Right ventricle myocardium superior (tissue), 1 donor: ENCODE measurements around the gene TTC7B. TPM values are rescaled to one million over a fixed set of nuclear protein-coding genes. Genes with fewer than 3 reads are reported as not detected.

Experiments used
- ATAC-seq: fragments of 200-7000 bp; cut with Tn5 transposase; one replicate; pipeline ENCODE4 v1.9.1; 2020; ENCODE audit warnings: mild to moderate bottlenecking; ENCODE audit not compliant: poor library complexity
- DNase-seq: peaks from one replicate; pipeline ENCODE4 v3.0.0-alpha.2; 2020
- intact Hi-C: fragments of 100-400 bp; cut with DNase I; formaldehyde crosslinking; loops from one replicate; pipeline ENCODE4 v1.11.2; 2022
- total RNA-seq: library from RNA; stranded (reverse); fragmentation: NEBNext Ultra II Directional; extraction: Animal tissue kit (Norgen Biotek cat#: 25700); gene quantifications from one replicate; pipeline ENCODE4 v1.2.1, GENCODE V29; 2021
- donor health status: DM: no; HTN: yes; CAD: no; lungs with severe emphysema.

The TTC7B gene
- total RNA-seq, 1 donor from 2014 or later = 60.3 TPM

DNA sequence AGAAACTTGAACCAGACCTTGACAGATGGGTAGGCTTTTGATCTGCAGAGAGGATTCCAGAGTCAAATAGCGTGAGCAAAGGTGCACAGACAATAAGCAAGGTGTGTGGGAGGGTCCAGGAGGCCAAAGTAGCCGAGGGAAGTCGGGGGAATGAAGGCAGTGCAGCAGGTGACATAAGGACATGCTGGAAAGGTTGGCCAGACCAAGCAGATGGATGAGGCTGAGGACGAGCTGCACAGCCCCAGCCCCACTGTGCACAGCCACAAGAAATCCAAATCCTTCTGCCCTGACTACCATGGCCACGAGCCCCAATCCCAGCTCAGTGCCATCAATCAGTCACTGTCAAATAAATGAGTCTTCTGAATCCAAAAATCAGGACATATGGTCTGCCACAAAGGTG lies 5.4 kb downstream of the TTC7B start:
- intact Hi-C loops = loop anchor here (10.0 kb wide), 1 partner anchor 416 kb away; the partner anchor contains the start of gene CALM1
- ATAC-seq = no peak
- DNase-seq = no peak

DNA sequence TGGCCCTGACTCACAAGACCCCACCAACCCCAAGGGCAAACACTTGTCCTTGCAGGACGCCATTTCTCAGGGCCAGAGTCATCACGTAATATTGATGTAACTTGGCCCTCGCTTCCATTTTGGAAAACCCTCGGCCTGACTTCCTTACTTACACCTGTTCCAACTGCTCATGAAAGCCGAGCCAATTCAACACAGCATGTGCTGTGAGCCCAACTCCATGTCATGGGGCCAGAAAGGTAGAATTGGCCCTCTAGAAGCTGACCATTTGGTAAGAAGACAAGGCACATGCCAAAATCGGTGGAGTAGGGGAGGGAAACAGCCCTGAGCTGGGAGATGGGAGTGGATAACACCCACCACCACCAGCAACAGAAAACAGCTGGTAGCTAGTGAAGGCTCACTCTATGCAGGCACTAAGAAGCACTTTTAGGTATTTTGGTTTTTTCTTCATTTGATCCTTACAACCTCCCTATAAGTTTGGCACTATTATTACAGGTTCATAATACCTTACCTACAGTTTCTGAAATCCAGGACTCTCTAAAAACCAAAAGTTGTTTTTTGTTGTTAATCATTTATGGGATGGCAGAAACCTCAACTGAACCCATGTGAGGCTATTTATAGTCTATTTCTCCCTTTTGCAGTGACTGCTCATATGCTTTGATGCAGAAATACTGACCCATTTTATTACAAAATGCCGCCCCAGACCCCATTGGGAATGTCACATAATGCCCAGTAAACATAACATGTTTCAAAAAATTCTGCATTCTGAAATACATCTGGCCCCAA lies 6.5 kb downstream of the TTC7B start:
- no peak for ATAC-seq

DNA sequence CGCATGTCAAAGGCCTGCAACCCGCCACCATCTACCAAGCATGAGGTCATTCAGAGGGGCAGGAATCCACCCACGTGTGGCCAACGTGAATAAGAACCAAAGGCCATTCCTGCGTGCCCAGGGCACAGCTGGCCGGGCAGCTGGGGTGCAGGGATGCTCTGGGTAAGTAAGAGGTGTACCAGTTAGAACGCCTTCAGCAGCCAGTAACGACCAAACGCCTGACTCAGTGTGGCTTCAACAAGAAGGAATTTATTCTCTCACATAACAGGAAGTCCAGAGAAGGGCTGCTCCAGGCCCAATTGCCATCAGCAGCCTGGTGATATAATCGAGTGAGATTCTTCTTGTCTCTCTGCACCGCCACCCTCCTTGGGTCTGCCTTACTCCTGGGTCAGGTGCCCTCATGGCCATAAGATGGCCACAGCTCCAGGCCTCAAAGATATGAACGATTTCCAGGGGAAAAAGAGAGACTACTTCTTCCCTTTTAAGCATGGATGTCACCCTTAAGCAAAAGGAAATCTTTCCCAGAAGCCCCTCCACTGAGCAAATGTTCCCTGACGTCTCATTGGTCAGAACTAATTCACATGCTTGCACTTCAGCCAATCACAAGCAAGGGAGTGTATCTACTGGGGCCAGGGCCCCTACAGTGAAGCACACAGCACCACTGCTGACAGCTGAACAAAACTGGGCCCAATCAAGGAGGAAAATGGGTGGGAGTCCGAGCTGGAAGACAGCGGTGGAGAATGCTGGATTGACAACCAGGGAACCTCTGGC lies 7.3 kb downstream of the TTC7B start:
- no peak for ATAC-seq
- intact Hi-C loops = no loop called here
- no peak for DNase-seq

More for the DNA sequence above, 6.5 kb downstream of the TTC7B start:
- no peak for DNase-seq
- intact Hi-C loops = loop anchor here (10.0 kb wide), 1 partner anchor 415 kb away; the partner anchor contains the start of gene CALM1

DNA sequence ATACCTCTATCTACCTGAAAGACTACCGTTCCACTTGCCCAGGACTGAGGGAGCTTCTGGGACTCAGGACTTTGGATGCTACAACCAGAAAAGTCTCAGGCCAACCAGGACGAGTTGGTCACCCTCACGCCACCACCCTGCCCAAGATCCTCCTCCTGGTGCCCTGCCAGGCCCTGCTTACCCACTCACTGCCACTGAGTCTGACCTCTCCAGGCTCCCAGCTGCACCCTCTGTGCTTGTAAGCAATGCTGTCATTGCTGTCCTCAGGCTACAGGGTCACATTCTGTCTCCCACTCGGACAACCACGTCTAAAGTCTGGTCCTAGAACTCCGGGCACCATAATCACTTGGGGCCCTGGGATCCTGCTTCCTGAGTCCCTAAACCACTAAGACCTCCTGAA lies 9.2 kb downstream of the TTC7B start:
- intact Hi-C loops = no loop called here
- ATAC-seq (peak; percentile 18), DNase-seq (no peak)

DNA sequence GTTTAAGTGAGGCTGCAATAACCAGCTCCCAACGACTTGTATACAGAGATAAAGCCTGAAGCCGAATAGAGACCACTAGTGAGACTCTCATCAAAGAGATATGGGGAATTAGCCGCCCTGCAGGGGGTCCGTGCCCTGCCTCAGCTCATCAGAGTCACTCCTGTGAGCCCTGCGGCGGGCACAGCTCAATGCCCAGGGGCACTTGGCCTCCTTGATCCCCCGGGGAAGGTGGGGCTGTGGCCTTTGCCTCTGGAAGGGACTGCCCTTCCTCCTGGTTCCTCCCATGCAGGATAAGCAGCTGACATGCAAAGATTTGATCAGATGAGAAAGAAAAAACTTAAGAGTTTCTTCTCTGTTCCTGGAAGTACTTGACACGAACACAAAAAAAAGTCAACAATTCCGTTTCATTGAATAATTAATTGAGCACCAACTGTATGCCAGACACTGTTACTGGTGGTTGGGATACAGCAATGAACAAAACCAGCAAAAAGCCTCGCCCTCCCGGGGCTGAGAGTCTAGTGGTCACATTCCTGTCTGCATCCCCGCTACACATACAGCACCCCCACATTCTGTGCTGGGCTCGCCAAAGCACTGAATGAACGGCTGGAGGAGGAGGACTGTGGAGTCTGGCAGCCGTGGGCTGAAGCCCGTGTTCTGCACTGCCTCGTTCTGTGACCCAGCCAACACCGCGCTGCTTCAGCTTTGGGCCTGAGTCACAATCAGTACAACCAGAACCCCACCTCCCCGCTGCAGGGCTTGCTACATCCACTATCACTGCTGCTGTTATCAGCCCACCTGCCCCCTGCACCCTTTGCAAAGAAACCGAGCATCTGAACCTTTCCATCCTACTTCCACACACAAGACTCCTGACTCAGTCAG lies 10.3 kb downstream of the TTC7B start:
- DNase-seq = peak; percentile 72
- intact Hi-C loops = no loop called here
- ATAC-seq = peak; percentile 71

DNA sequence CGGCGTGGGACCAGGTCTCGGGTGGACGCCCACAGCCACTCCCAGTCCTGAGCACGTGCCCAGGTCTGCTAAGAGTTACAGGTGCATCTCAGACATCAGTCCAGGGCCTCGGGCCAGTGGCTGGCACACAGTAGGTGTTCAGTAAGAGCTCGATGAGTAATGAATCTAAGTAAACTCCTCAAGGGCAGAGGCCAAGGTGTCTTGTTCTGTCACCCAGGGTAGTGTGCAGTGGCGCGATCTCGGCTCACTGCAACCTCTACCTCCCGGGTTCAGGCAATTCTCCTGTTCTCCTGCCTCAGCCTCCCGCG lies 11.2 kb downstream of the TTC7B start:
- DNase-seq = no peak
- ATAC-seq = no peak
- intact Hi-C loops = no loop called here

DNA sequence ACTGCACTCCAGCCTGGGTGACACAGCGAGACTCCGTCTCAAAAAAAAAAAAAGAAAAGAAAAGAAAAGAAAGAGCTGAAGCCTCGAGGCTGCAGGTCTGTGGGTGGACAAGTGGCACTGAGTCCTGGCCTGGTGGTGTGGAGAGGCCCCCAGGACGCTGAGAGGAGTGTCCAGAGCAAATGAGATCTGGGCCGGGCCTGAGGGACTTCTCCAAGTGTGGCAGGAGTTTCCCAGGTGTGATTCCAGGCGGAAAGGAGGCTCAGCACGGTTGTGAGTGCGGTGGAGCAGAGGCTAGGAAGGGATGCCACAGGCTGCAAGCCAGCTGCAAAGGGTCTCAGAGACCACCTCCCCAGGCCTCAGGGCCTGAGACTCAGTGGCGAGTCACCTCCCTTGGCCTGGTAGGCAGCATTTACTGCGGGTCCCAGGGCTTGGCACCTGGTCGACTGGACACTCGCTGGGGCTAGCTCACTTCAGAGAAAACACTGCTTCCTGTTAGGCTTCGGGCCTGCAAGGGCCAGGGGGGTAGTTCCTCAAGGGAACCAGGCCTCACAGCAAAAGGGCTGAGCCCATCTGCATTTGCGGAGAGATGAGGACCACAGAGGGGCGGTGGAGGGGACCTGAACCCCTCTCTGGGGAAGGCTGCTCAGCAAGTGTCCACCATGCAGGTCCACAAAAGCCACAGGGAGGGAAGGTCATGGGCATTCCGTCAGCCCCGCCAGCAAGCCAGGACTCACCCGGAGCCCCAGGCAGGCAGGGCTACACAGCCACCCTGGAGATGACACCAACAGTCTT lies 11.7 kb downstream of the TTC7B start:
- no peak for ATAC-seq
- DNase-seq = no peak
- intact Hi-C loops = no loop called here

DNA sequence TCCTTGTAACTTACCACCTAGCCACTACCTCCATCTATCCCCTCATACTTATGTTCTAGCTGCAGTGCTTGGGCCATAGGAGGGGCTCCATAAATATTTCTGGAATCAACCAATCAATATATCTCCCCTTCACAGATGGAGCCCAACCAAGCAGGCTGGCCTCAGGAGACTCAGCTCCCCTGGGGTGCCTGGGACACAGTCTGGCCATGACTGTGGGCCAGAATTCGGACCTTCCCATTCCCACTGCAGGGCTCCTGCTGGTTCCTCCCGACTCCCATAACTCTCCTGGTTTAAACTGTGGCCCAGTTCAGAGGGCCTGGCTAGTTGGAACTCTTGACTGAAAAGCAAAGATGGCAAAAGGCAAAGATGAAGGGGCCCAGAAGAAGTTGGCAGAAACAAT lies 13.0 kb downstream of the TTC7B start:
- intact Hi-C loops = no loop called here
- DNase-seq = no peak
- ATAC-seq = no peak

DNA sequence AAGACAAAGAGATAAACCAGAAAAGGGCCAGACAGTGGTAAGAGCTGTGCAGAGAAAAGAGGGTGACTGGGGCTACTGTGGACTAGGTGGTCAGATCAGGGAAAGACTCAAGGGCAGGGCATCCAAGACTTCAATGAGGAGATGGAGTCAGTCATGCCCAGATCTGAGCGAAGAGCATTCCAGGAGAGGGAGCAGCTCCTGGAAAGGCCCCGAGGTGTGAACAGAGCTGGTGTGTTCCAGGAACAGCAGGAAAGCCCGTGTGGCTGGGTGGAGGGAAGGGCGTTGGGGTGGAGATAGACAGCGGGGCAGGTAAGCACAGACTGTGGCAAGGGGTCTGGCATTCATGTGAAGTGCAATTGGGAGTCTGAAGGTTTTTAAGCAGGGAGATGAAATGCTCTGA lies 16.8 kb downstream of the TTC7B start:
- intact Hi-C loops = no loop called here
- ATAC-seq = no peak
- no peak for DNase-seq

DNA sequence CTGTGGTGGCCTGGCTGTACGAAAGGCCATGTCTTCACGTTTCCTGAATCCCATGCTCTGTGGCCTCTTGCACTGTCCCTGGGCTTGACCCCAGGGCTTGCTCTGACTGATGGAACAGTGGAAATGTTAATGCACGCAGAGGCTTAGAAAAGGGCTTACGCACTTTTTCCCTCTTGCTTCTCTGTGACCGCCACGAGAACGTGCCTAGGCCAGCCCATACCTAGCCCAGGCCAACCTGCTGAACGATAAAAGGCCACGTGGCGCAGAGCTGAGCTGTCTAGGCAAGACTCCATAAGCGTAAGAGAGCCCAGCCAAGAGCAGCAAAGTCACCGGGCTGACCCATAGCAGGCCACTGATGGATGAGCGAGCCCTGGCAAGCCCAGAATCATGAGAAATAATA lies 18.3 kb downstream of the TTC7B start:
- DNase-seq (no peak), ATAC-seq (no peak)
- intact Hi-C loops = no loop called here

DNA sequence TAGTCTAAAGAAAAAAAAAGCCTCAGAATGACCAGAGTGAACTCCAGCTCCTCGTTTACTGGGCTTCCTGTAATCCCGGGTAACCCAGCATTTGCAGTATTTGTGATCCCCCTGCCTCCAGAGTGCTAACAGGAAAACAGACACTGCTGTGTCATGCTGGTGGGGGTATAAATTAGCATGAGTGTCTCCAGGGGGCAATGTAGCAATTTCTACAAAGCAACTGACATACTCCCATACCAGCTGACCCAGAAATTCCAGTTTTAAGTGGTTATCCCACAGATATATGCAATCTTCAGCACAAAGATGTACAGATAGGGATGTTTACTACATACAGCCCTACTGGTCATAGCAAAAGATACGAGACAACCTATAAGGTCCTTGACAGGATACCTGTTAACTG lies 18.8 kb downstream of the TTC7B start:
- intact Hi-C loops = no loop called here
- ATAC-seq (no peak), DNase-seq (no peak)

DNA sequence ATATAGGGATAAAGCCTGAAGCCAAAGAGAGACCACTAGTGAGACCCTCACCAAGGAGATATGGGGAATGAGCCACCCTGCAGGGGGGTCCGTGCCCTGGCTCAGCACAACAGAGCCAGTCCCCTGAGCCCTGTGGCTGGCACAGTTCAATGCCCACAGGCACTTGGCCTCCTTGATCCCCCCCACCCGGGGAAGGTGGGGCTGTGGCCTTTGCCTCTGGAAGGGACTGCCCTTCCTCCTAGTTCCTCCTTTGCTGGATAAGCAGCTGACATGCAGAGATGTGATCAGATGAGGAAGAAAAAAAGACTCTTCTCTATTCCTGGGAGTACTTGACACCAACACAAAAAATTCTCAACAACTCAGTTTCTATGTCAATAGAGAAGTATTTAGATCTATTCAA lies 19.9 kb downstream of the TTC7B start:
- DNase-seq (peak; percentile 56), ATAC-seq (peak; percentile 62)
- intact Hi-C loops = no loop called here

DNA sequence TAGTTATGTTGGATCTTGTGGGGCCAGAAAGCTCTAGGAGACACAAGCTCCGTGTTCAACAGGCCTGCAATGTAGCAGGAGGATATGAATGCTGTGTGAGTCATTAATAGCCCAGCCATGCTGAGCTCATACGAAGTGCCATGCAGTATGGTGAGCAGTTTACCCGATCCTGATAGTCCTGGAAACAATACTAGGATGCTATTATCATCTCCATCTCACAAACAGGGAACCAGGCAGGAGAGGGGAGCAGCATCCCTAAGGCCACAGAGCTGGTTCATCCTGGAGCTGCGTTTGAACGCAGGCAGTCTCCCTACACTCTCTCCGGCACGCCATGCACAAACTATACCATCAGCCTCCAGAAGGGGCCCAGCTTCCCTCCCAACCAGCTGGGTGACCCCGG lies 20.5 kb downstream of the TTC7B start:
- no peak for ATAC-seq
- DNase-seq = no peak

DNA sequence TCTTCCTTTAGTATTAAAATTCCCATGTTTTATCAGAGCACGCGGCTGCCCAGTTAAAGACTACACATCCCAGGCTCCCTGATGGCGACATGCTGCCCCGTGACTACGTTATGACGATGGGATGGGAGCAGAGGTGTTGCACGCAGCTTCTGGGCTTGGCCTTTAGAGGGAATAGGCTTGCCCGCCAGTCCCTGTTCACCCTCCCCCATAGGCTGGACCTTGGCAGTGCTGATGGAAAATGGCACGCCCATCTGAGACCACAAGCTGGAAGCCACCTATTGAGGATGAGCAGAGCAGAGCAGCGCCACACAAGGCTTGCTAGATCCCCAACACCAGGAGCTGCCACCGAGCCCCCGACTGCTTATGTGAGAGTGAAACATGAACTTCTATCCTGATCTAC lies 24.7 kb downstream of the TTC7B start:
- ATAC-seq (no peak), DNase-seq (no peak)
- intact Hi-C loops = no loop called here

More for the DNA sequence above, 20.5 kb downstream of the TTC7B start:
- intact Hi-C loops = no loop called here

DNA sequence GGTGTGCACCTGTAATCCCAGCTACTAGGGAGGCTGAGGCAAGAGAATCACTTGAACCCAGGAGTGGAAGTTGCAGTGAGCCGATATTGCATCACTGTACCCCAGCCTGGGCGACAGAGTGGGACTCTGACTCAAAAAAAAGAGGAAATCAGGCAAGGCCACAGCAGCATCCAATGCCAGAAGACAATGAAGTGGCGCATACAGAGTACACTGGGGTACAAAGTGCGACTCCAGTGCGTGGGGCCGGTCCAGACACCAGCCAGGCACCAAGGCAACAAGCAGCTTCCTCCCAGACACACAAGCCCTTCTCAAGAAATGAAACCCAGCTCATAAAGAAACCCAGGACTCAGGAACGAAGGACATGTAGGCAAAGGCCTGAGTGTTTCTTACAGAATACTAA lies 28.2 kb downstream of the TTC7B start:
- intact Hi-C loops = no loop called here
- DNase-seq (no peak), ATAC-seq (peak; percentile 27)

DNA sequence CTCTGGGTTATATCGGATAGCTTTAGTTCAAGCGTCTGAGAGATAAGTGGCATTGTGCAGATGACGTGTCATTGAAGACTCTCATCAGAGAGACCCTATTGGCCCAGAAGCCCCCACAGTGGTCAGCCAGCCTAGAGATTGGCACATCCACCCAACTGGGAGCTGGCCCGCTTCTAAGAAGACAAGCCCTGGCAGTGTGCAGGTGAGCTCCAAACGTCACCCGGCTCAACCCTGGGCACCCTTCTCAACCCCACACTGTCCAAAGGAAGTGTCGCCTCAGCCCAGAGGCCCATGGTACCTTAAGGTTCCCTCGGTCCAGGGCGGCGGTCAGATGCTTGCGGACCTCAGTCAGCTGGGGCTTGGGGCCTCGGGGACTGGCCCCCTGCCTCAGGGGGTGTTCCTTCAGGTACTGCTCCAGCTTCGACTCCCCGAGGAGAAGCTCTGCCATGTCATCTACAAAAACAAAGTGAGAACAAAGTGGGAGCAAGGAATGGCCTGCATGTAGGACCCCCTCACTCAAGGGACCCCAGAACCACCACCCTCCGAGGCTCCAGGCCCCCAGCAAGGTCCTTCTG lies 30.3 kb downstream of the TTC7B start:
- DNase-seq = no peak
- ATAC-seq = no peak
- intact Hi-C loops = no loop called here

DNA sequence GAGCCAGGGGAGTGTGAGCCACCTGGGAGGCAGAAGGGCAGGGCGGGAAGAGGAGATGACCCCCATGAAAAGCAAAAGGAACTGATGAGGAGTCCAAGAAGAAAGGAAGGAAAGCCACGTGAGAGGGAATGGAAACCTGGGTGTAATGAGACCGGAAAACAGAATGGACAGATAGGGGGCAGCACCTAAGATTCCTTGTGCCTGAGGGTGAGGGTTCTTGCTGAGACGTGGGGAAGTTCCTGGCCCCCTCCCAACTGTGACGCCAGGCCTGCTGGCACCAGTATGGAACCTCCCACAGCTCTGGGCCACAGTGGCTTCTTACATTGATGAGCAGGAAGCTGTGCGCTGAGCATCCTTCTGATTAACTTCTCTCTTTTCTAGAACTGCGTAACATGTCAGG lies 30.8 kb downstream of the TTC7B start:
- intact Hi-C loops = no loop called here

DNA sequence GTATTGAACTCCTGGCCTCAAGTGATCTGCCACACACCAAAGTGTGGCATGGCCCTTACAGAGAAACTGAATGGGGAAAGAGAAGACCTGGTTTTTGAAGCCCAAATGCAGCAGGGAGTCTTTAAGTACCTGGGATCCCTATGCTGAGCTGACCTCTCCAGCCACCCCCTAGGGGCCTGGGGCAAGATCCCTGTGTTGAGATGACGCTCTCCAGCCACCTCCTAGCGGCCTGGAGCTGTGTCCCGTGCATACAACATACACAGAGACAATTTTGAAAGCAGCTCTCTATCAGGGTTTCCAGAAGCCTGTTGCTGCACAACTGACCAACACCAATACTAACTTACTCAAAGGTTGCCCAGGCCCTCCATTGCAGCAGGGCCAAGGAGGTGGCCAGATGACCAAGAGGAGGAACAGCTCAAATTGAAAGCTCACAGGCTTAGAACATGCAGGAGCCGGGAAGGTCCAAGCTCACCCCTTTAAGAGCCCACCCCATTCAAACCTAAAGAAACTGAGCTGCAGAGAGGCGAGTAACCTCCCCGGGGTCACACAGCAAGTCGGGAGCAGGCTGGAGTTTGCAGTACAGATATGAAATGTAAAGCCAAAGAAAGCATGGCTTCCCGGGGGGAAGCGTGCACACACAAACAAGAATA lies 31.5 kb downstream of the TTC7B start:
- no peak for ATAC-seq

More for the DNA sequence above, 30.8 kb downstream of the TTC7B start:
- ATAC-seq (no peak), DNase-seq (no peak)

More for the DNA sequence above, 31.5 kb downstream of the TTC7B start:
- intact Hi-C loops = no loop called here
- no peak for DNase-seq
